AML-193 (cell line): ENCODE data around the gene TLE4.
"Not testable (repeated sequence)": the region's sequence is repeated elsewhere in the genome, so short reads cannot be mapped to it uniquely, and the experiment has no call there.

Source experiments
- DNase-seq, 2 experiments: peaks; one replicate each; lab custom pipeline; 2025; lab: John Stamatoyannopoulos, UW

Gene TLE4

GRCh38 chr9:79604149-79604548, 32.4 kb downstream of the TLE4 start:
- no peak for DNase-seq

- no peak for DNase-seq
Observed at GRCh38 chr9:79604921-79605562, 33.3 kb downstream of the TLE4 start.

- not testable (repeated sequence) for DNase-seq
Observed at GRCh38 chr9:79606529-79606928, 34.8 kb downstream of the TLE4 start.

- no peak for DNase-seq
Observed at GRCh38 chr9:79609468-79610018, 37.8 kb downstream of the TLE4 start.

- no peak for DNase-seq
Observed at GRCh38 chr9:79610019-79610631, 38.4 kb downstream of the TLE4 start.

- peak; percentile 92 to 93 for DNase-seq
Observed at GRCh38 chr9:79610791-79611614, 39.2 kb downstream of the TLE4 start.

GRCh38 chr9:79613145-79613544, 41.4 kb downstream of the TLE4 start:
- DNase-seq = no peak

GRCh38 chr9:79615038-79615437, 43.3 kb downstream of the TLE4 start:
- DNase-seq = no peak

GRCh38 chr9:79616013-79616412, 44.2 kb downstream of the TLE4 start:
- DNase-seq = no peak

GRCh38 chr9:79616971-79617370, 45.2 kb downstream of the TLE4 start:
- DNase-seq = no peak

GRCh38 chr9:79617395-79617794, 45.6 kb downstream of the TLE4 start:
- no peak for DNase-seq

GRCh38 chr9:79619930-79620329, 48.2 kb downstream of the TLE4 start:
- no peak for DNase-seq

- DNase-seq = no peak
Observed at GRCh38 chr9:79621916-79622575, 50.3 kb downstream of the TLE4 start.

GRCh38 chr9:79623799-79624721, 52.3 kb downstream of the TLE4 start:
- peak; percentile 82 to 89 for DNase-seq

GRCh38 chr9:79629721-79630120, 58.0 kb downstream of the TLE4 start:
- no peak for DNase-seq

GRCh38 chr9:79630521-79631403, 59.0 kb downstream of the TLE4 start:
- DNase-seq = no peak

- no peak for DNase-seq
Observed at GRCh38 chr9:79632060-79632459, 60.3 kb downstream of the TLE4 start.

- no peak for DNase-seq
Observed at GRCh38 chr9:79632705-79633104, 60.9 kb downstream of the TLE4 start.

GRCh38 chr9:79633558-79633957, 61.8 kb downstream of the TLE4 start:
- DNase-seq = no peak
